SK-N-SH (cell line): ENCODE measurements around the gene CNGA3. TPM values are rescaled to one million over a fixed set of nuclear protein-coding genes. Genes with fewer than 3 reads are reported as not detected.

Source experiments
- CTCF ChIA-PET: fragments of 300-600, 350-600 bp; formaldehyde crosslinking; extraction: SDS; loops from one replicate; lab custom pipeline; 2021; lab: Yijun Ruan, JAX
- POLR2A ChIA-PET: fragments of 350-600 bp; sonication (Branson Sonifier 250); formaldehyde crosslinking; extraction: SDS; loops from one replicate; lab custom pipeline; 2020; ENCODE audit warnings: antibody characterized with exemption, inconsistent platforms; lab: Yijun Ruan, JAX
- DNase-seq: peaks from one replicate; pipeline ENCODE4 v3.0.0; 2012
- H2AFZ ChIP-seq: fragments of 200-600 bp; sonication (generic); 2 replicates; pipeline ENCODE4 v1.8.1; 2016; ENCODE audit warnings: antibody characterized with exemption, mild to moderate bottlenecking, low read depth
- H3F3A ChIP-seq: fragments of 200-600 bp; sonication (generic); replicated peaks from 2 replicates; pipeline ENCODE3; 2016; ENCODE audit warnings: antibody characterized with exemption, mild to moderate bottlenecking; ENCODE audit not compliant: insufficient read depth
- H3K27ac ChIP-seq, 2 experiments: fragments of 200-500 bp in 1 of 2; fragments of 200-600 bp in 1 of 2; sonication (Bioruptor generic) in 1 of 2; sonication (generic), shearing (Covaris generic) in 1 of 2; 2 replicates each; pipeline versions ENCODE4 v1.5.1 to v1.6.1; 2014 to 2016; ENCODE audit warnings: low read depth in 2 of 2, inconsistent platforms in 1 of 2, low read length in 1 of 2, mild to moderate bottlenecking in 1 of 2, mixed read lengths in 1 of 2
- H3K27me3 ChIP-seq: fragments of 200-600 bp; sonication (generic), shearing (Covaris generic); 2 replicates; pipeline ENCODE4 v1.6.1; 2016; ENCODE audit warnings: mixed run types; ENCODE audit not compliant: insufficient read depth
- H3K36me3 ChIP-seq, 2 experiments: fragments of 200-500 bp in 1 of 2; fragments of 200-600 bp in 1 of 2; sonication (Bioruptor generic) in 1 of 2; sonication (generic) in 1 of 2; replicated peaks in 1 of 2; 2 replicates each; pipeline versions ENCODE3 to v1.5.1; 2014 to 2016; ENCODE audit warnings: low read length in 1 of 2, mild to moderate bottlenecking in 1 of 2; ENCODE audit not compliant: insufficient read depth in 2 of 2, control insufficient read depth in 1 of 2
- H3K4me1 ChIP-seq, 2 experiments: fragments of 200-500 bp in 1 of 2; fragments of 200-600 bp in 1 of 2; sonication (Bioruptor generic) in 1 of 2; sonication (generic), shearing (Covaris generic) in 1 of 2; 2 replicates each; pipeline versions ENCODE4 v1.5.1 to v1.6.1; 2014 to 2016; ENCODE audit warnings: low read depth in 1 of 2, low read length in 1 of 2, mixed run types in 1 of 2; ENCODE audit not compliant: insufficient read depth in 2 of 2, control insufficient read depth in 1 of 2
- H3K4me2 ChIP-seq: fragments of 200-600 bp; sonication (generic), shearing (Covaris generic); 2 replicates; pipeline ENCODE4 v1.6.1; 2017; ENCODE audit warnings: mixed run types
- H3K4me3 ChIP-seq, 2 experiments: fragments of 200-500 bp in 1 of 2; fragments of 200-600 bp in 1 of 2; sonication (Bioruptor generic) in 1 of 2; sonication (generic), shearing (Covaris generic) in 1 of 2; 2 replicates each; pipeline versions ENCODE4 v1.5.1 to v1.8.1; 2014 to 2016; ENCODE audit warnings: low read depth in 2 of 2, inconsistent platforms in 1 of 2, low read length in 1 of 2, mild to moderate bottlenecking in 1 of 2, mixed read lengths in 1 of 2, moderate library complexity in 1 of 2
- H3K79me2 ChIP-seq: fragments of 200-600 bp; sonication (generic); 2 replicates; pipeline ENCODE4 v1.8.1; 2017; ENCODE audit warnings: mild to moderate bottlenecking; ENCODE audit not compliant: insufficient read depth
- H3K9ac ChIP-seq: fragments of 200-600 bp; sonication (generic); 2 replicates; pipeline ENCODE4 v1.6.1; 2017; ENCODE audit warnings: mixed run types
- H3K9me2 ChIP-seq: fragments of 200-600 bp; sonication (generic); 2 replicates; pipeline ENCODE4 v1.6.1; 2017; ENCODE audit warnings: mixed run types
- H3K9me3 ChIP-seq: fragments of 200-600 bp; sonication (generic); 2 replicates; pipeline ENCODE4 v1.6.1; 2017; ENCODE audit warnings: mixed run types, mild to moderate bottlenecking, moderate library complexity
- H4K20me1 ChIP-seq: fragments of 200-600 bp; sonication (generic); 2 replicates; pipeline ENCODE4 v1.6.1; 2017; ENCODE audit warnings: mild to moderate bottlenecking, mixed run types; ENCODE audit not compliant: insufficient read depth
- CTCF ChIP-seq: fragments of 200-600 bp; sonication (generic); IDR thresholded peaks from 2 replicates; pipeline ENCODE4 v1.6.1; 2017; ENCODE audit warnings: antibody characterized with exemption, mild to moderate bottlenecking, moderate library complexity
- GABPA ChIP-seq: IDR thresholded peaks from 2 replicates; pipeline ENCODE4 v1.4.0; 2012; ENCODE audit warnings: low read depth, mild to moderate bottlenecking
- MEF2A ChIP-seq: IDR thresholded peaks from 2 replicates; pipeline ENCODE4 v1.4.0; 2012; ENCODE audit warnings: low read depth, borderline replicate concordance
- MXI1 ChIP-seq: IDR thresholded peaks from 2 replicates; pipeline ENCODE4 v1.6.1; 2012; ENCODE audit warnings: mild to moderate bottlenecking, low read depth, low read length, improper control_type of control experiment
- REST ChIP-seq: IDR thresholded peaks from 2 replicates; pipeline ENCODE4 v1.6.1; 2012; ENCODE audit warnings: mild to moderate bottlenecking, low read depth, low read length, moderate library complexity
- TEAD4 ChIP-seq: IDR thresholded peaks from 2 replicates; pipeline ENCODE4 v1.4.0; 2012; ENCODE audit warnings: mild to moderate bottlenecking, borderline replicate concordance; ENCODE audit not compliant: insufficient read depth
- USF2 ChIP-seq: fragments of 150-350 bp; IDR thresholded peaks from 2 replicates; pipeline ENCODE4 v1.6.1; 2017; ENCODE audit warnings: antibody characterized with exemption, low read length, low read depth, borderline replicate concordance
- WGBS: methylation state at CpG from one replicate; pipeline ENCODE4 v1.1.6; 2017; ENCODE audit warnings: low lambda C conversion rate; 5-methylcytosine and 5-hydroxymethylcytosine counted together
- polyA plus RNA-seq, 3 experiments: library from polyadenylated mRNA; depleted of rRNA; stranded (reverse); fragments of >200 nt; gene quantifications; 2 replicates each; pipeline ENCODE4 v1.2.3, GENCODE V29; 2012

CNGA3 gene
- polyA plus RNA-seq, 1 of the 3 experiments (the other 2 are of a cell fraction), result not detected

GRCh38 chr2:98438190-98439133 lies 92.2 kb downstream of the CNGA3 start:
- POLR2A ChIA-PET, result no interaction called here

More at GRCh38 chr2:98438190-98439133, 92.2 kb downstream of the CNGA3 start:
- no peak overlapping the region for H2AFZ ChIP-seq
- TF ChIP-seq USF2 (no peak), TEAD4 (no peak), MEF2A (no peak), GABPA (no peak), MXI1 (no peak), CTCF (no peak), REST (no peak)
- TF ChIP-seq, all 33 proteins: peak for 0
- Histone ChIP-seq H3K36me3 (no peaks in the 10 kb centered on the region), H3K4me1 (no peaks in the 10 kb centered on the region), H4K20me1 (no peaks in the 10 kb centered on the region), H3K9me3 (no peaks in the 10 kb centered on the region), H3K27me3 (no peaks in the 10 kb centered on the region), H3K79me2 (no peaks in the 10 kb centered on the region), H3F3A (no peaks in the 10 kb centered on the region), H3K4me2 (no peak overlapping the region), H3K9me2 (no peaks in the 10 kb centered on the region), H3K27ac (no peak overlapping the region), H3K9ac (no peak overlapping the region), H3K4me3 (no peak overlapping the region)
- 67% methylated on average over 1 of the region's 1 CpG for WGBS
- DNase-seq, result no peak
- CTCF ChIA-PET, result no interaction called here
